ENCODE data around the gene KCTD1.

KCTD1 gene

GRCh38 chr18:26546170-26546874, 2.0 kb downstream of the KCTD1 start:
- no peak for DNase-seq
- no peak for TF ChIP-seq EZH2 (optimal IDR thresholded peaks at IDR 0.05; ENCODE audit: low read depth, low read length)
- TF ChIP-seq CTCF (IDR thresholded peaks at IDR 0.05; ENCODE audit: low read length), result no peak
- TF ChIP-seq EZH2phosphoT487 (IDR thresholded peaks at IDR 0.05; ENCODE audit: low read length), result no peak
- Histone ChIP-seq H3F3A (ENCODE audit: insufficient read depth, low read length) (peaks cover 5% of the 10 kb centered on the region), H3K4me2 (ENCODE audit: low read depth, low read length) (no peak overlapping the region), H3K4me1 (ENCODE audit: low read length) (peaks cover 4% of the 10 kb centered on the region; the same call in 1 of the 2 replicates), H3K4me3 (ENCODE audit: low read length) (no peak overlapping the region), H3K9ac (ENCODE audit: low read length) (no peak overlapping the region), H3K36me3 (replicated peaks; ENCODE audit: insufficient read depth, low read length) (no peaks in the 10 kb centered on the region), H4K20me1 (ENCODE audit: insufficient read depth, low read length) (no peaks in the 10 kb centered on the region), H3K9me3 (replicated peaks; ENCODE audit: insufficient read depth, low read length) (no peaks in the 10 kb centered on the region), H3K27ac (ENCODE audit: low read length) (no peak overlapping the region), H3K27me3 (replicated peaks; ENCODE audit: insufficient read depth, low read length) (no peaks in the 10 kb centered on the region), H2AFZ (ENCODE audit: low read length) (no peak overlapping the region), H3K9me2 (replicated peaks; ENCODE audit: insufficient read depth, low read length) (no peaks in the 10 kb centered on the region), H3K79me2 (ENCODE audit: low read length) (peaks cover 16% of the 10 kb centered on the region; the same call in 1 of the 2 replicates)

- Histone ChIP-seq H3K4me1 (ENCODE audit: low read length) (peaks cover 4% of the 10 kb centered on the region; the same call in 1 of the 2 replicates), H3K4me3 (ENCODE audit: low read length) (no peak overlapping the region), H2AFZ (ENCODE audit: low read length) (no peak overlapping the region), H3K9me2 (replicated peaks; ENCODE audit: insufficient read depth, low read length) (no peaks in the 10 kb centered on the region), H3K9me3 (replicated peaks; ENCODE audit: insufficient read depth, low read length) (no peaks in the 10 kb centered on the region), H3K27ac (ENCODE audit: low read length) (no peak overlapping the region), H3K9ac (ENCODE audit: low read length) (no peak overlapping the region), H3K27me3 (replicated peaks; ENCODE audit: insufficient read depth, low read length) (no peaks in the 10 kb centered on the region), H3K4me2 (ENCODE audit: low read depth, low read length) (peak overlapping the region; percentile 4; the same call in 1 of the 2 replicates), H3F3A (ENCODE audit: insufficient read depth, low read length) (peaks cover 5% of the 10 kb centered on the region), H4K20me1 (ENCODE audit: insufficient read depth, low read length) (no peaks in the 10 kb centered on the region), H3K36me3 (replicated peaks; ENCODE audit: insufficient read depth, low read length) (no peaks in the 10 kb centered on the region), H3K79me2 (ENCODE audit: low read length) (peaks cover 16% of the 10 kb centered on the region; the same call in 1 of the 2 replicates)
- TF ChIP-seq EZH2phosphoT487 (IDR thresholded peaks at IDR 0.05; ENCODE audit: low read length), result no peak
- no peak for DNase-seq
Observed at GRCh38 chr18:26545335-26546123, 2.8 kb downstream of the KCTD1 start.

GRCh38 chr18:26544451-26544850, 3.9 kb downstream of the KCTD1 start:
- H4K20me1 ChIP-seq (ENCODE audit: insufficient read depth, low read length), result no peaks in the 10 kb centered on the region
- no peak overlapping the region for H3K4me3 ChIP-seq (ENCODE audit: low read length)
- peaks cover 5% of the 10 kb centered on the region for H3F3A ChIP-seq (ENCODE audit: insufficient read depth, low read length)
- H3K9me2 ChIP-seq (replicated peaks; ENCODE audit: insufficient read depth, low read length), result no peaks in the 10 kb centered on the region
- no peak for DNase-seq
- no peaks in the 10 kb centered on the region for H3K9me3 ChIP-seq (replicated peaks; ENCODE audit: insufficient read depth, low read length)
- no peak overlapping the region for H2AFZ ChIP-seq (ENCODE audit: low read length)
- no peak overlapping the region for H3K9ac ChIP-seq (ENCODE audit: low read length)
- H3K27ac ChIP-seq (ENCODE audit: low read length), result no peak overlapping the region
- H3K36me3 ChIP-seq (replicated peaks; ENCODE audit: insufficient read depth, low read length), result no peaks in the 10 kb centered on the region
- H3K79me2 ChIP-seq (ENCODE audit: low read length), result peaks cover 16% of the 10 kb centered on the region; the same call in 1 of the 2 replicates
- H3K4me2 ChIP-seq (ENCODE audit: low read depth, low read length), result no peak overlapping the region
- no peaks in the 10 kb centered on the region for H3K4me1 ChIP-seq (ENCODE audit: low read length)
- H3K27me3 ChIP-seq (replicated peaks; ENCODE audit: insufficient read depth, low read length), result no peaks in the 10 kb centered on the region
- no peak for TF ChIP-seq CTCF (IDR thresholded peaks at IDR 0.05; ENCODE audit: low read length)
- TF ChIP-seq EZH2 (optimal IDR thresholded peaks at IDR 0.05; ENCODE audit: low read depth, low read length), result no peak
- no peak for TF ChIP-seq EZH2phosphoT487 (IDR thresholded peaks at IDR 0.05; ENCODE audit: low read length)

Measured in MM.1S (cell line).